Measurements from ENCODE around the gene RFX1.
A peak's percentile ranks its signal among the peaks of the same experiment; 100 is the strongest.

The RFX1 gene

DNA sequence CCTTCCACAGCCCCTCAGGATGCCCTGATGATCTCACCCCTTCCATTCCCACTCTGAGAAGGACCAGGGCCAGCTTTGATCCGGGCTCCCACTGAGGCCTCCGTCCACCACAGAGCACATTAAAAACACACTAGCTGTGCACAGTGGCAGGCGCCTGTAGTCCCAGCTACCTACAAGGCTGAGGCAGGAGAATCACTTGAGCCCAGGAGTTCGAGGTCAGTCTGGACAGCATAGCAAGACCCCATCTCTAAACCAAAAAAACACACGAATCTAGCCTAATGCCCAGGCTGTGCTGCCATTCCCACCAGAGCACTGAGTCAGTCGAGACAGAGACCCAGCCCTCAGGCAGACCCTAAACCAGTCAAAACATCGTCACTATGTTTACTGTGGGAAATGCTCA is 14.1 kb downstream of the RFX1 start:
- Histone ChIP-seq H2AFZ (no peak overlapping the region), H3K36me3 (ENCODE audit: control insufficient read depth, insufficient read depth, low read length) (no peaks in the 10 kb centered on the region), H3K9ac (no peak overlapping the region), H3K4me3 (ENCODE audit: low read depth, low read length) (no peak overlapping the region), H3K4me2 (ENCODE audit: low read length) (no peak overlapping the region), H3K27me3 (ENCODE audit: control insufficient read depth, insufficient read depth, low read length) (no peaks in the 10 kb centered on the region), H3K27ac (no peak overlapping the region), H3K9me3 (ENCODE audit: control insufficient read depth, low read length) (no peaks in the 10 kb centered on the region), H3K4me1 (peaks cover 23% of the 10 kb centered on the region), H3K79me2 (peaks cover 36% of the 10 kb centered on the region)
- no peak for TF ChIP-seq CTCF (IDR thresholded peaks at IDR 0.05)

GRCh38 chr19:13990085-13990484 is 16.0 kb downstream of the RFX1 start:
- Histone ChIP-seq H3K4me2 (ENCODE audit: low read length) (no peak overlapping the region), H3K36me3 (ENCODE audit: control insufficient read depth, insufficient read depth, low read length) (no peaks in the 10 kb centered on the region), H2AFZ (no peak overlapping the region), H3K9ac (no peak overlapping the region), H3K4me1 (peaks cover 40% of the 10 kb centered on the region), H3K27ac (peak overlapping the region; percentile 11), H3K9me3 (ENCODE audit: control insufficient read depth, low read length) (no peaks in the 10 kb centered on the region), H3K27me3 (ENCODE audit: control insufficient read depth, insufficient read depth, low read length) (no peaks in the 10 kb centered on the region), H3K4me3 (ENCODE audit: low read depth, low read length) (no peak overlapping the region), H3K79me2 (peaks cover 23% of the 10 kb centered on the region)
- TF ChIP-seq CTCF (IDR thresholded peaks at IDR 0.05): no peak

DNA sequence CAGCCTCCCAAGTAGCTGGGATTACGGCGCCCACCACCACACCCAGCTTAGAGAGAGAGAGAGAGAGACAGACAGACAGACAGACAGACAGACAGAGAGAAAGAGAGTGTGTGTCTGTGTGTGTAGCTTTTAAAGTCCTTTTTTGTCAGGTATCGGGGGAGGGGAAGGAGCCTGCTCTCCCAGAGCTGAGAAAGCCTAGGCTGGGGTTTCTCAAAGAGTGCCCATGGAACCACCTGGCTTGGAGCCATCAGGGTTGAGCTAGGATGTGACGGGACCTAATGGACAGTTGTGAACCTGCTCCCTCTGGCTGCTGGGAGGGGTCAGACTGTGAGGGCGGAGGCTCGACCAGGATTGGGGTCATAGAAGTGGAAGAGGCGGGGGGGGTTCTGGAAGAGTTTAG is 16.6 kb downstream of the RFX1 start:
- Histone ChIP-seq H3K4me2 (ENCODE audit: low read length) (no peak overlapping the region), H3K27ac (peak overlapping the region; percentile 11), H2AFZ (no peak overlapping the region), H3K27me3 (ENCODE audit: control insufficient read depth, insufficient read depth, low read length) (no peaks in the 10 kb centered on the region), H3K79me2 (peaks cover 20% of the 10 kb centered on the region), H3K4me1 (peaks cover 46% of the 10 kb centered on the region), H3K36me3 (ENCODE audit: control insufficient read depth, insufficient read depth, low read length) (no peaks in the 10 kb centered on the region), H3K9ac (no peak overlapping the region), H3K4me3 (ENCODE audit: low read depth, low read length) (no peak overlapping the region), H3K9me3 (ENCODE audit: control insufficient read depth, low read length) (no peaks in the 10 kb centered on the region)
- TF ChIP-seq CTCF (IDR thresholded peaks at IDR 0.05): no peak

GRCh38 chr19:13987101-13987890 is 18.8 kb downstream of the RFX1 start:
- peak overlapping the region; percentile 69 for H3K9ac ChIP-seq

More at GRCh38 chr19:13987101-13987890, 18.8 kb downstream of the RFX1 start:
- no peak for TF ChIP-seq CTCF (IDR thresholded peaks at IDR 0.05)
- Histone ChIP-seq H3K27ac (peak overlapping the region; percentile 100), H2AFZ (peak overlapping the region; percentile 65), H3K36me3 (ENCODE audit: control insufficient read depth, insufficient read depth, low read length) (no peaks in the 10 kb centered on the region), H3K79me2 (peaks cover 5% of the 10 kb centered on the region), H3K9me3 (ENCODE audit: control insufficient read depth, low read length) (no peaks in the 10 kb centered on the region), H3K4me3 (ENCODE audit: low read depth, low read length) (peak overlapping the region; percentile 50), H3K4me1 (peaks cover 66% of the 10 kb centered on the region), H3K4me2 (ENCODE audit: low read length) (peak overlapping the region; percentile 79), H3K27me3 (ENCODE audit: control insufficient read depth, insufficient read depth, low read length) (no peaks in the 10 kb centered on the region)
